Left lobe of liver (tissue), 2 donors: ENCODE measurements around the gene ALLC. TPM values are rescaled to one million over a fixed set of nuclear protein-coding genes. Genes with fewer than 3 reads are reported as not detected.
"Not testable (repeated sequence)": the region's sequence is repeated elsewhere in the genome, so short reads cannot be mapped to it uniquely, and the experiment has no call there.

Experiments
- ATAC-seq: fragments of 200-7000 bp; cut with Tn5 transposase; one replicate; pipeline ENCODE4 v1.9.1; 2020; ENCODE audit warnings: mild to moderate bottlenecking, moderate library complexity
- DNase-seq: peaks from one replicate; pipeline ENCODE4 v3.0.0-alpha.2; 2020; ENCODE audit warnings: low spot score
- total RNA-seq: library from RNA; stranded (reverse); gene quantifications from one replicate; pipeline ENCODE4 v1.2.1, GENCODE V29; 2021
- donor health status: DM: no; HTN: no; CAD: no; lungs with moderate emphysema.
- donor health status: DM: no; HTN: yes; CAD: no.

ALLC gene
- total RNA-seq, 1 donor from 2014 or later: 0.20 TPM

DNA sequence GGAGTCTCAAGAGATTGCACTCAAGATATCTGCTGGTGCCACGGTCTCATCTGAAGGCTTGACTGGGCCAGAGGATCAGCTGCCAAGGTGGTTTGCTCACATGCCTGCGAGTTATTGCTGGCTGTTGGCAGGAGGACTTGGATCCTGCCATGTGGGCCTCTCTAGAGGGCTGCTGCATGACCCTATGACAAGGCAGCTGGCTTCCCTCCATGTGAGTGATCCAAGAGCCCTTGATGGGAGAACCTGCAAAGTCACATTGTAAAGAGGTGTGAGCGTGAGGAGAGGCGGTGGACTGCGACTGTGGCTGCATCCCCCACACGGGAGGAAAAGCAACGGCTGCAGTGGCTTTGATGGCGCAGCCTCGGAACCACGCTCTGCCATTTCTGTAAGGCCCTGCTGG, 4.0 kb upstream of the ALLC start:
- DNase-seq (no peak), ATAC-seq (no peak)

DNA sequence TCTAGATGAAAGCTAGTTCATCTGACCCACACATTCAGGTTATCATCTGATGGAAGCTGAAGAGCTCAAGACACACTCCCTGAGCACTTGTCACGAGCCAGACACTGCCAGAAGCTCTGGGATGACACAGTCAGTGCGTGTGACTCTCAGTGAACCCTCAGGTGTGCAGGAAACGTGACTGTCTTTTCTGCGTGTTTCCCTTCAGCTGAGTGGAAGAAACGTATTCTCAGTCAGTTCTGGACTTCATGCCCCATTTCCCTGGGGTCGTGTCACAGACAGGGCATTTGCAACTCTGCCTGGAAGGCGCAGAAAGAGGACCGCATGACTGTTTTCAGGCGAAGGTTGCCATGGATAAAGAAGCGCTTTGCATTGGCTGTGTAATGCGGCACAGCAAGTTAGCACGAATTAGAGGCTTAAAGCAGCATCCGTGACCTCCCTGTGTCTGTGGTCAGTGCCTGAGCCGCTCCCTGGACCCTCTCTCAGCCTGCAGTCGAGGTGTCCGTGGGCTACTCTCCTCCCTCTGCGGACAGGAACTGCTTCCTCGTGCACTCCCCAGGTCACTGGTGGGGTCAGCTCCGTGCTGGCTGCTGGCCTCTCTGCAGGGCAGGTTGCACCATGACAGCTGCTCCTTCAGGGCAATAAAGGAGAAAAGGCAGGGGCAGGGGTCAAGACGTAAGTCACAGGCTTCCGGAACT, 3.3 kb upstream of the ALLC start:
- ATAC-seq (no peak), DNase-seq (no peak)

- DNase-seq (no peak), ATAC-seq (no peak)
Measured at GRCh38 chr2:3655871-3656761, 1.9 kb upstream of the ALLC start.

- ATAC-seq: peak; percentile 31
- DNase-seq: no peak
Measured at GRCh38 chr2:3656762-3657721, 958 bp upstream of the ALLC start.

GRCh38 chr2:3659447-3660432, 1.7 kb downstream of the ALLC start:
- no peak for DNase-seq

GRCh38 chr2:3660640-3661039, 2.6 kb downstream of the ALLC start:
- not testable (repeated sequence) for ATAC-seq, DNase-seq

More at GRCh38 chr2:3659447-3660432, 1.7 kb downstream of the ALLC start:
- ATAC-seq: peak; percentile 34

DNA sequence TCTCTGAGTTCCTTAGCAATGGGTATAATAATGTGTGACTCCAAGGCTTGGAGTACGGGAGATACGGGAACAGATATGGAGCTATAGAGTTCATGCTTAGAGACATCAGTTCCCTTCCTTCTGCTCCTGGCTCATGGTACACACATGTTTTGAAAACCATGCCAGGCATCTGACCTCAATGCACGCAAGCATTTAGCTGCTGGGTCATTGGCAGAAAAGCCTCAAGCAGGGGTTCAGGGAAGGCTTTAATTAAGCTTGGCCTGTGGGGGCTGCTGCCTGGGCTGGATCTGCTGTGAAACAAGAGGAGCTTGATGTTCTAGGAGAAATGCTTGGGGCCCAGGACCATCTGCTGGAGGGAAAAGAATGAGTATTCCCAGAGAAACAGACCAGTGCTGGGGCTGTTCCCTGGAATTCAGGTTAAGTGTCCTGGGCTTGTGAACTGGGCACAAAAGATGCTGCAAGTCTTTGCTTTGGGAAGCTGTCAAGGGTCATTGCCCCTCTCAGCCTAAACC, 3.2 kb downstream of the ALLC start:
- no peak for ATAC-seq
- DNase-seq: no peak

DNA sequence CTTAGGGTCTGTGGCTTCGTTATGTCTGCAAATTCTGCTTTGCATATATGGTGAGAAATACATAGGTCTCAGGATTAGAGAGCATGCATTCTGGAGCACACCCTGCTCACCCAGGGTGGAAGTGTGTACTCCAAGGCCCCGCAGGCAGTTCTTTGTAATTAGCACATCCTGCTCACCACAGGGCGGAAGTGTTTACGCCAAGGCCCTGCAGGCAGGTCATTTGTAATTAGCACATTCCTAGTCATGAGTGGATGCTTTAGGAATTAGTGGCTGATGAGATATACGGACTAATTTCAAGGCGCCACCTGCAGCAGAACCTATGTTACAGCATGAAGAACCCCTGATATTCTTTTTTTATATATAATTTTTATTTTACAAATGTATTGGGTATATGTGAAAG, 4.2 kb downstream of the ALLC start:
- ATAC-seq (no peak), DNase-seq (peak; percentile 11)

- DNase-seq (no peak), ATAC-seq (no peak)
Measured at GRCh38 chr2:3664118-3664517, 6.1 kb downstream of the ALLC start.

GRCh38 chr2:3664925-3665324, 6.9 kb downstream of the ALLC start:
- DNase-seq (peak; percentile 10), ATAC-seq (no peak)

DNA sequence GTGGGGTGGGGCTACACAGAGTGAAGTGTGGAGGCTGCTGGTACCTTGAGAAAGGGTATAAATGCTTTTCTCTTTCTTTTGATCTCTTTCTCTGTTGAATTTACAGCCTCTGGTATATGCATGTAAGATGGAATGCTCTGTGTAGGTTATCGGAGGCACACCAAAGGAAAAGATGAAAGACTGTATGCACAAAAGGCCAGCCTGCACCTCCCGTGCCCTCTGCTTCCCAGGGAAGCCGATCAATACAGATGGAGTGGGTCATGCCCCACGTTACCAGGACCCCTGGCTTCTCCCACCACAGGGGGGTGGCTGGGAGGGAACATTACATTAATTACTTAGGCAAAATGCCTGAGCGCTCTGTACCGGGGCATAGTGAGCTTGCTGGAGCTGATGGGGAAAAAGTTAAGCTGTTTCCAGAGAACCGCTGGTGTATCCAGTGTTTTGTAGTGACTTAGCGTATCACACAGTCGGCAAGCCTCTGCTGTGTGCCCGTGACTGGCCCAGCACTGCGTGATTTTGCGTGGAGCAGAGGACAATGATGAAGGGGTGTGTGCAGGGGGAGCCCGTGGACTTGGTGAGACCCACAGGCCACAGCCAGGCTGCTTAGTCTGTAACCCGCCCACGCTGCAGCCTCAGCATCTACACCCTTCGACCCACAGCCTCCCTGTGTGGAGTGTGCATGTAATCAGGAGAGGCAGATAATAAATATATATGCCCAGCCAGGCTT, 8.0 kb downstream of the ALLC start:
- ATAC-seq (no peak), DNase-seq (peak; percentile 21)

DNA sequence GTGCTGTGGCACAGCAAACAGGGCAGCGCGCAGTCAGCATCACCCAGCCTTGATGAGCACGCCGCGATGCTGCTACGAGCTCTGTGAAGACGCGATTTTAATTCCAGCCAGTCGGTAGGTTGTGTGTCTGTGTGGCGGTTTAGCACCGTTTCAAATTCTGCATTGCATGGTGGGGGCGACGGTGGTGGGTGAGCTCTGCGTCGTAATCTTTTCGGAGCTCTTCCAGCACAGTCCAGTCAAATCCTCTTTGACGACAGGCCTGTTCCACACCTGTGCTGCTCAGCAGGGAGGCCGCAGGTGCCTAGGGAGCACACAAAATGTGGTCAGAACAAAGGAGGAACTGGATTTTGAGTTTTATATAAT, 8.6 kb downstream of the ALLC start:
- DNase-seq (peak; percentile 16), ATAC-seq (no peak)

GRCh38 chr2:3667151-3667631, 9.2 kb downstream of the ALLC start:
- no peak for ATAC-seq
- DNase-seq: peak; percentile 33

DNA sequence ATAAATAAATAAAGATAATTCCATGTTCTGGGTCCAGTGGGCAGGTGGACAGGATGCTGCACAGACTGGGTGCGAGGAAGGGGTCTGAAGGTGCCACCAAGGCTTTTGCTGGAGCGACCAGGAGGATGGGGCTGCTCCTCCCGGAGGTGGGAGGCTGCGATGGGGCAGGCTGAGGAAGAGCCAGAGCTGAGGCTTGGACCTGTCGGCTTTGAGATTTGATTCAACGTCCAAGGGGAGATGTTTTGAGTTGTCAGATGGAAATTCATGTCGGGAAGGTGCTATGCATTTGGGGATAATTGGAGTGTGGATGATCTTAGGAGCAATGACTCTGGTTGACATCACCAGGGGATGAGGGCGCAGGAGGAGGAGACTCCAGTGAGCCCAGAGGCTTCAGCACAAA, 11.7 kb downstream of the ALLC start:
- no peak for ATAC-seq
- DNase-seq: no peak

DNA sequence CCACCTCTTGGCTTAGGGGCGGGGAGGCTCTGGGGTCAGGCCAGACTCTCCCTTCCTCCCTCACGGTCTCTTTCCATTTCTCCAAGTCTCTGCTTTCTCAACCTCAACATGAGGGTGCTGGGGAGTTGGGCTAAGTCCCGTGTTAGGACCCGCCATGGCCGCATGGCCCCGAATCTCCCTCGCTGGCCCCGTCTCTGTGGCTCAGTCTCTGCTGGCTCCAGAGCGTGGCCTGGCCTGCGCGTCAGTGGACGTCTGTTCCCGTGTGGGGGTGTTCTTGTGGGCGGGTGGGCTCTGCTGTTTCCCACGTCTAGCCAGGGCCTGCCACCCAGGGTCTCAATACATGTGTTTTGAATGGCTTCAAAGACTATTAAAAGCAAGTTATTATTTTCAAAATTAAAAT, 12.4 kb downstream of the ALLC start:
- ATAC-seq: no peak
- no peak for DNase-seq

GRCh38 chr2:3670941-3671340, 12.9 kb downstream of the ALLC start:
- ATAC-seq: no peak
- DNase-seq: no peak

- DNase-seq (no peak), ATAC-seq (no peak)
Measured at GRCh38 chr2:3672861-3673678, 15.1 kb downstream of the ALLC start.
